HUES48 (cell line): ENCODE results near the gene MTHFD1.

Experiments used
- H3K27ac ChIP-seq: one replicate; pipeline ENCODE4 v1.7.0; 2013; ENCODE audit warnings: low read depth, low read length, inconsistent platforms
- H3K27me3 ChIP-seq: 2 replicates; pipeline ENCODE4 v1.6.1; 2013; ENCODE audit warnings: mild to moderate bottlenecking, low read length; ENCODE audit not compliant: control insufficient read depth, insufficient read depth
- H3K36me3 ChIP-seq: 2 replicates; pipeline ENCODE4 v1.6.1; 2013; ENCODE audit warnings: low read length; ENCODE audit not compliant: control insufficient read depth, insufficient read depth
- H3K4me1 ChIP-seq: 2 replicates; pipeline ENCODE4 v1.6.1; 2013; ENCODE audit warnings: mild to moderate bottlenecking, low read length; ENCODE audit not compliant: control insufficient read depth, insufficient read depth
- H3K4me3 ChIP-seq: 2 replicates; pipeline ENCODE4 v1.5.1; 2013; ENCODE audit warnings: mild to moderate bottlenecking, low read depth, low read length
- H3K9ac ChIP-seq: 2 replicates; pipeline ENCODE4 v1.6.1; 2013; ENCODE audit warnings: mild to moderate bottlenecking, low read depth, low read length, moderate library complexity
- H3K9me3 ChIP-seq: 2 replicates; pipeline ENCODE4 v1.6.1; 2013; ENCODE audit warnings: low read length; ENCODE audit not compliant: control insufficient read depth, insufficient read depth

MTHFD1 gene

GRCh38 chr14:64450255-64450654 lies 62.1 kb downstream of the MTHFD1 start:
- no peak overlapping the region for H3K4me3 ChIP-seq
- no peaks in the 10 kb centered on the region for H3K9me3 ChIP-seq
- H3K27ac ChIP-seq, result no peak overlapping the region
- H3K9ac ChIP-seq, result no peak overlapping the region
- H3K36me3 ChIP-seq, result peaks cover 95% of the 10 kb centered on the region
- no peaks in the 10 kb centered on the region for H3K27me3 ChIP-seq
- H3K4me1 ChIP-seq, result no peaks in the 10 kb centered on the region

- H3K4me3 ChIP-seq, result no peak overlapping the region
- H3K36me3 ChIP-seq, result peaks cover 95% of the 10 kb centered on the region
- no peak overlapping the region for H3K27ac ChIP-seq
- H3K9me3 ChIP-seq, result no peaks in the 10 kb centered on the region
- H3K9ac ChIP-seq, result no peak overlapping the region
- no peaks in the 10 kb centered on the region for H3K27me3 ChIP-seq
- no peaks in the 10 kb centered on the region for H3K4me1 ChIP-seq
Observed at GRCh38 chr14:64454671-64455070, 66.5 kb downstream of the MTHFD1 start.

GRCh38 chr14:64459405-64460136 lies 71.4 kb downstream of the MTHFD1 start:
- Histone ChIP-seq H3K9me3 (no peaks in the 10 kb centered on the region), H3K36me3 (peaks cover 64% of the 10 kb centered on the region), H3K4me1 (peaks cover 4% of the 10 kb centered on the region; the same call in 1 of the 2 replicates), H3K27ac (no peak overlapping the region), H3K9ac (no peak overlapping the region), H3K27me3 (no peaks in the 10 kb centered on the region), H3K4me3 (no peak overlapping the region)

- Histone ChIP-seq H3K36me3 (peaks cover 48% of the 10 kb centered on the region), H3K4me3 (no peak overlapping the region), H3K9ac (no peak overlapping the region), H3K27ac (no peak overlapping the region), H3K4me1 (peaks cover 10% of the 10 kb centered on the region), H3K9me3 (no peaks in the 10 kb centered on the region), H3K27me3 (no peaks in the 10 kb centered on the region)
Observed at GRCh38 chr14:64461221-64461620, 73.1 kb downstream of the MTHFD1 start.

GRCh38 chr14:64463195-64463594 lies 75.0 kb downstream of the MTHFD1 start:
- no peaks in the 10 kb centered on the region for H3K27me3 ChIP-seq
- H3K4me1 ChIP-seq, result peaks cover 13% of the 10 kb centered on the region
- H3K36me3 ChIP-seq, result peaks cover 31% of the 10 kb centered on the region
- no peak overlapping the region for H3K9ac ChIP-seq
- no peak overlapping the region for H3K27ac ChIP-seq
- H3K4me3 ChIP-seq, result no peak overlapping the region
- H3K9me3 ChIP-seq, result no peaks in the 10 kb centered on the region

- H3K9me3 ChIP-seq, result no peaks in the 10 kb centered on the region
- H3K36me3 ChIP-seq, result peaks cover 24% of the 10 kb centered on the region
- H3K9ac ChIP-seq, result no peak overlapping the region
- no peak overlapping the region for H3K4me3 ChIP-seq
- H3K27ac ChIP-seq, result no peak overlapping the region
- H3K27me3 ChIP-seq, result no peaks in the 10 kb centered on the region
- peaks cover 13% of the 10 kb centered on the region for H3K4me1 ChIP-seq
Observed at GRCh38 chr14:64463873-64464272, 75.7 kb downstream of the MTHFD1 start.

- peak overlapping the region; percentile 34 for H3K9ac ChIP-seq
Observed at GRCh38 chr14:64464651-64465050, 76.5 kb downstream of the MTHFD1 start.

GRCh38 chr14:64465191-64465822 lies 77.2 kb downstream of the MTHFD1 start, which contains the start of gene AKAP5:
Gene AKAP5, plus strand, starts transcription at chr14:64465499. Its CDS starts 2,896 bp downstream, at chr14:64468395.
- Histone ChIP-seq H3K27ac (peak within 1 kb of the TSS; percentile 21), H3K9me3 (no peaks in the 10 kb centered on the region), H3K36me3 (peaks cover 13% of the 10 kb centered on the region), H3K9ac (peak within 1 kb of the TSS; percentile 34), H3K27me3 (no peaks in the 10 kb centered on the region), H3K4me1 (peaks cover 13% of the 10 kb centered on the region), H3K4me3 (peak within 1 kb of the TSS; percentile 83)

More at GRCh38 chr14:64464651-64465050, 76.5 kb downstream of the MTHFD1 start:
- peaks cover 13% of the 10 kb centered on the region for H3K4me1 ChIP-seq
- H3K9me3 ChIP-seq, result no peaks in the 10 kb centered on the region
- no peaks in the 10 kb centered on the region for H3K27me3 ChIP-seq
- H3K4me3 ChIP-seq, result peak overlapping the region; percentile 83
- peaks cover 17% of the 10 kb centered on the region for H3K36me3 ChIP-seq
- H3K27ac ChIP-seq, result no peak overlapping the region

GRCh38 chr14:64465831-64466554 lies 77.8 kb downstream of the MTHFD1 start:
- Histone ChIP-seq H3K4me1 (peaks cover 13% of the 10 kb centered on the region), H3K36me3 (peaks cover 9% of the 10 kb centered on the region), H3K27me3 (no peaks in the 10 kb centered on the region), H3K27ac (peak overlapping the region; percentile 21), H3K9ac (peak overlapping the region; percentile 22; the same call in 1 of the 2 replicates), H3K4me3 (peak overlapping the region; percentile 83), H3K9me3 (no peaks in the 10 kb centered on the region)

- Histone ChIP-seq H3K4me1 (peaks cover 13% of the 10 kb centered on the region), H3K9me3 (no peaks in the 10 kb centered on the region), H3K4me3 (no peak overlapping the region), H3K27ac (no peak overlapping the region), H3K9ac (no peak overlapping the region), H3K27me3 (no peaks in the 10 kb centered on the region), H3K36me3 (peaks cover 1% of the 10 kb centered on the region; the same call in 1 of the 2 replicates)
Observed at GRCh38 chr14:64467101-64467500, 78.9 kb downstream of the MTHFD1 start.
